Measurements from ENCODE around the gene GSTM2.
"Not testable (repeated sequence)": the region's sequence is repeated elsewhere in the genome, so short reads cannot be mapped to it uniquely, and the experiment has no call there.

GSTM2 gene

DNA sequence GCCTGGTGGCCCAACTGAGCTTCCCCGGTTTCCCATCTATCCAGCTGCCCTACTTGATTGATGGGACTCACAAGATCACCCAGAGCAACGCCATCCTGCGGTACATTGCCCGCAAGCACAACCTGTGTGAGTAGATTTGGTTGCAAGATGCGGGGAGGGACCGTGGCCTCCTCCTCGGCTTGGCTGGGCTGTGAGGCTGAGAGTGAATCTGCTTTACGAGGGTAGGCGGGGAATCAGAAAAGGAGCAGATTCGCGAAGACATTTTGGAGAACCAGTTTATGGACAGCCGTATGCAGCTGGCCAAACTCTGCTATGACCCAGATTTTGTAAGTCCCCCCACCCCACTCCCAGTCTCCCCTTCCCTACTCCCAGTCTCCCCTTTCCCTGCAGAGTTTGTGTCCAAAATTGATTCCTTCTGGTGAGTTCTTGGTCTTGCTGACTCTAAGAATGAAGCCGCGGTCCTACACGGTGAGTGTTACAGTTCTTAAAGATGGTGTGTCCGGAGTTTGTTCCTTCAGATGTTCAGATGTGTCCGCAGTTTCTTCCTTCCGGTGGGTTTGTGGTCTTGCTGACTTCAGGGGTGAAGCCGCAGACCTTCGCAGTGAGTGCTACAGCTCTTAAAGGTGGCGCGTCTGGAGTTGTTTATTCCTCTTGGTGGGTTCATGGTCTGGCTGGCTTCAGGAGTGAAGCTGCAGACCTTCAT is 1.5 kb downstream of the GSTM2 start:
- no peak for TF ChIP-seq GATA3 (IDR thresholded peaks at IDR 0.05; ENCODE audit: low read depth, low read length)

GRCh38 chr1:109671067-109671466 is 3.2 kb downstream of the GSTM2 start:
- TF ChIP-seq GATA2 (IDR thresholded peaks at IDR 0.05; ENCODE audit: low read depth, low read length) (no peak), GATA3 (IDR thresholded peaks at IDR 0.05; ENCODE audit: low read depth, low read length) (no peak)

DNA sequence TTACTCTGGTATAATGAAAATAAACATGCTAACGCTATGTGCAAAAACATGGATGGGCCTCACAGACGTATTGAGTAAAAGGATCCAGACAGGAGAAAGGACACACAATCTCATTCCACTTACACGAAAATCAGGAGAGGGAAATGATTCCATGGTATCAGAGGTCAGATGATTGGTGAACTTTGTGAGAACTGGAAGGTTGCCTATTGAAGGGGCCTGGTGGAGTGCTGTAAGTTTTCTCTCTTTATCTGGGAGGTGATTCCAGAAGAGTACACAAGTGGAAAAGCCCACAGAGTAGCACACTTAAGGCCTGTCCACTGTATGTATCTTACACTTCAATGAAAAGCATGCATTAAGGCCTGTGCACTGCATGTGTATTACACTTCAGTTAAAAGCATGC is 9.6 kb downstream of the GSTM2 start:
- no peak for TF ChIP-seq GATA3 (IDR thresholded peaks at IDR 0.05; ENCODE audit: low read depth, low read length)

- TF ChIP-seq GATA3 (IDR thresholded peaks at IDR 0.05; ENCODE audit: low read depth, low read length) (no peak), GATA2 (IDR thresholded peaks at IDR 0.05; ENCODE audit: low read depth, low read length) (no peak)
Measured at GRCh38 chr1:109687641-109688499, 20.0 kb downstream of the GSTM2 start, which contains the start of gene GSTM1. GSTM1 (plus strand) TSS chr1:109687817; CDS start chr1:109687874, 57 bp downstream.

- TF ChIP-seq GATA3 (IDR thresholded peaks at IDR 0.05; ENCODE audit: low read depth, low read length) = no peak
- no peak for TF ChIP-seq GATA2 (IDR thresholded peaks at IDR 0.05; ENCODE audit: low read depth, low read length)
Measured at GRCh38 chr1:109689844-109690405, 22.1 kb downstream of the GSTM2 start.

- TF ChIP-seq GATA2 (IDR thresholded peaks at IDR 0.05; ENCODE audit: low read depth, low read length) (no peak), GATA3 (IDR thresholded peaks at IDR 0.05; ENCODE audit: low read depth, low read length) (no peak)
Measured at GRCh38 chr1:109691759-109692158, 23.9 kb downstream of the GSTM2 start.

DNA sequence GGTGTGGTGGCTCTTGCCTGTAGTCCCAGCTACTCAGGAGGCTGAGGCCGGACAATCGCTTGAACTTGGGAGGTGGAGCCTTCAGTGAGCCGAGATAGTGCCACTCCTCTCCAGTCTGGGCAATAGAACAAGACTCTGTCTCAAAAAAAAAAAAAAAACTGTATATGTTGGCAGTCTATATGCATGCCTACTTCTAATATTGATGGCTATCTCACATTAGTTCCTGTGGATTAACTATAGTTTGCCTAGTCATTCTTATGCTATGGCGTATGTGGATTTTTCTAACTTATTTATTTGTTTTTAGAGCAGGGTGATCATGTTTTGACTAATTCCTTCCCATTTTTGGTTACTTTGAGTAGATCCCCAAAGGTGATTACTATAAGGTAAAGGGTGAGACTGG is 29.2 kb downstream of the GSTM2 start:
- TF ChIP-seq GATA3 (IDR thresholded peaks at IDR 0.05; ENCODE audit: low read depth, low read length) (no peak), GATA2 (IDR thresholded peaks at IDR 0.05; ENCODE audit: low read depth, low read length) (no peak)

GRCh38 chr1:109704173-109704572 is 36.3 kb downstream of the GSTM2 start:
- TF ChIP-seq GATA3 (IDR thresholded peaks at IDR 0.05; ENCODE audit: low read depth, low read length) (no peak), GATA2 (IDR thresholded peaks at IDR 0.05; ENCODE audit: low read depth, low read length) (no peak)

- TF ChIP-seq GATA2 (IDR thresholded peaks at IDR 0.05; ENCODE audit: low read depth, low read length) (no peak), GATA3 (IDR thresholded peaks at IDR 0.05; ENCODE audit: low read depth, low read length) (no peak)
Measured at GRCh38 chr1:109705411-109705810, 37.6 kb downstream of the GSTM2 start.

DNA sequence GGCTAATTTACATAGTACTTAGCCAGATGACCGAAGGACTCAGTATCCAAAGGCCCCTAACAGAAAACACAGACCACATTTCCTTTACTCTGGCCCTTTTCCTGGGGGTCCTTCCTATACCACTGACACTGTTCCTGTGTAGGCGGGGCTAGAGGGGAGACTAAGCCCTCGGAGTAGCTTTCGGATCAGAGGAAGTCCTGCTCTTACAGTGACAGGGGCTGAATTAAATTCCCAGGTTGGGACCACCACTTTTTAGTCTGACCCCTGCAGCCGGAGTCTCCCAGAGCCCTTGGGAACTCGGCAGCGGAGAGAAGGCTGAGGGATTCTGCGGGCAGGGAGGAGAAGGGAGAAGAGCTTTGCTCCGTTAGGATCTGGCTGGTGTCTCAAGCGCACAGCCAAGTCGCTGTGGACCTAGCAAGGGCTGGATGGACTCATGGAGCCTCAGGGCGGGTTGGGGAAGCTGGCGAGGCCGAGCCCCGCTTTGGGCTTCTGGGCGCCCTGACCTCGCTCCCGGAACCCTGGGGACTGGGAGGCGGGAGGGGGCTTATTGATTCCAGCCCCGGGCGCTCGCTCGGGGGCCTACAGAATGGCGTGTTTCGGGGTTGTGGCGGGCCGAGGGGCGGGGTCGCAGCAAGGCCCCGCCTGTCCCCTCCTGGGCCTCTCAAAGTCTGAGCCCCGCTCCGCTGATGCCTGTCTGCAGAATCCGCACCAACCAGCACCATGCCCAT is 43.9 kb downstream of the GSTM2 start, which contains the start of gene GSTM5:
Gene GSTM5 (plus strand): TSS at position 659 of the 728 bp plus-strand sequence. CDS start 62 bp downstream, at position 721.
- not testable (repeated sequence) for TF ChIP-seq GATA2, GATA3 (IDR thresholded peaks at IDR 0.05; ENCODE audit: low read depth, low read length)

DNA sequence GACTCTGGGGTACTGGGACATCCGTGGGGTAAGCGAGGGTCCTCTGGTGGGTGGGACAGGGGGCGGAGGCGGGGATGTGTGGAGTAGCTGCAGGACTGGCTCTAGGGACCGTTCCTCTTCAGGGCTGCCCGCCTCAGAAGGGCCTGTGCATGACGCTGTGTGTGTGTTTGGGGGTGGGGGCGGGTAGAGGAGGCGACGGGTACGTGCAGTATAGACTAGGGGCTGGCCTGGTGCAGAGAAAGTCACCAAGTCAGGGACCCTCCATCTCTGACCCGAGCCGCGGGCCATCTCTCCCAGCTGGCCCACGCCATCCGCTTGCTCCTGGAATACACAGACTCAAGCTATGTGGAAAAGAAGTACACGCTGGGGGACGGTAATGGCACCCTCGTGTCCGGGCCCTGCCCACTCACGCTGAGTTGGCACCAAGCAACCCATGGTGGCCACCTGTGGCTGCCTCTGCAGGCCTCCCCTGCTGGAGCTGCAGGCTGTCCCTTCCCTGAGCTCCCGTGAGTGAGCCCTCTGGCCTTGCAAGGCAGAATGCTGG is 44.5 kb downstream of the GSTM2 start:
- TF ChIP-seq GATA3 (IDR thresholded peaks at IDR 0.05; ENCODE audit: low read depth, low read length) (no peak), GATA2 (IDR thresholded peaks at IDR 0.05; ENCODE audit: low read depth, low read length) (no peak)

DNA sequence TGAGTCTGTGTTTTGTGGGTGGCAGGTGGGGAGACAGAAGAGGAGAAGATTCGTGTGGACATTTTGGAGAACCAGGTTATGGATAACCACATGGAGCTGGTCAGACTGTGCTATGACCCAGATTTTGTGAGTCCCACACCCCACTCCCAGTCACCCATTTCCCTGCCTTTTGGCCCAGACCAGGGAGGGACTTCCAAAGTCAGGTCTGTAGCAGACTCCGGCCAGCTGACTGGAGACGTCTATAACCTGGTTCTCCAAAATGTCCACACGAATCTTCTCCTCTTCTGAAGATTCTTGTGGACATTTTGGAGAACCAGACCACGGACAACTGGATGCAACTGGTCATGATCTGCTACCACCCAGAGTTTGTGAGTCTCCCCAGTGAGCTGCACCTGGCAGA is 45.8 kb downstream of the GSTM2 start:
- TF ChIP-seq GATA2 (IDR thresholded peaks at IDR 0.05; ENCODE audit: low read depth, low read length) (no peak), GATA3 (IDR thresholded peaks at IDR 0.05; ENCODE audit: low read depth, low read length) (no peak)

- no peak for TF ChIP-seq GATA2 (IDR thresholded peaks at IDR 0.05; ENCODE audit: low read depth, low read length)
Measured at GRCh38 chr1:109714661-109715372, 47.0 kb downstream of the GSTM2 start.

Data from SH-SY5Y (cell line).